ENCODE results near the gene KHNYN.

DNA sequence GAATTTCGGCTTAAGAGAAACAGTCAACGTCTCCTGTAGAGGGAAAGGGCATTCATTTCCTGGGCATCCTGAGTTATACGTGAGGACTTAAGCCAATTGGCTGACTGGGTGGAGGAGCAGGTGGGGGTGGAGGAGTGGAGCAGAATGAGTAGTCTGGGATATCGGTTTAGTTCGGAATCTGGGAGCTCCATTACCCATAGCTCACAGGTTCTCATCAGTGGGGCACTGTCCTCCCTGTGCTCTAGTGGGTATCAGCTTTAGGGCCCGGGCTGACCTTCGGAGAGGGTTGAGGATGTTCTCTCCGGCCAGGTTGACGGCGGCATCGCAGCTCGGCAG is 12.1 kb downstream of the KHNYN start:
- TF ChIP-seq CTCF (IDR thresholded peaks at IDR 0.05; ENCODE audit: low read length) = no peak
- TF ChIP-seq EZH2 (IDR thresholded peaks at IDR 0.05; ENCODE audit: borderline replicate concordance, low read length) = no peak

Measured in OCI-LY1 (cell line).